Liver (tissue), 9 donors: Measurements from ENCODE around the gene RPS6KB2. TPM values are rescaled to one million over a fixed set of nuclear protein-coding genes. Genes with fewer than 3 reads are reported as not detected.

ENCODE experiments used
- DNase-seq: peaks from one replicate; pipeline ENCODE4 v3.0.0-alpha.2; 2017; ENCODE audit warnings: low spot score
- H3K27ac ChIP-seq, 2 donors: one replicate each; pipeline ENCODE4 v1.7.0; 2013; ENCODE audit warnings: inconsistent platforms in 2 of 2, low read length in 2 of 2, control low read depth in 1 of 2, low read depth in 1 of 2, mild to moderate bottlenecking in 1 of 2
- H3K27me3 ChIP-seq, 4 donors: one replicate each; pipeline versions ENCODE4 v1.6.1 to v1.7.0; 2013; ENCODE audit warnings: low read length in 3 of 4, inconsistent platforms in 1 of 4, mild to moderate bottlenecking in 1 of 4, moderate library complexity in 1 of 4; ENCODE audit not compliant: control insufficient read depth in 4 of 4, insufficient read depth in 4 of 4
- H3K36me3 ChIP-seq, 4 donors: one replicate each; pipeline versions ENCODE4 v1.6.1 to v1.7.0; 2013; ENCODE audit warnings: low read length in 3 of 4, mild to moderate bottlenecking in 3 of 4, low read depth in 1 of 4, moderate library complexity in 1 of 4; ENCODE audit not compliant: control insufficient read depth in 4 of 4, insufficient read depth in 3 of 4
- H3K4me1 ChIP-seq, 4 donors: one replicate each; pipeline versions ENCODE4 v1.6.1 to v1.7.0; 2013; ENCODE audit warnings: low read length in 3 of 4, mild to moderate bottlenecking in 3 of 4, moderate library complexity in 1 of 4; ENCODE audit not compliant: control insufficient read depth in 4 of 4, insufficient read depth in 4 of 4
- H3K4me3 ChIP-seq, 3 donors: one replicate each; pipeline versions ENCODE4 v1.6.1 to v1.7.0; 2013; ENCODE audit warnings: low read length in 3 of 3, control low read depth in 1 of 3, low read depth in 1 of 3, mild to moderate bottlenecking in 1 of 3
- H3K9ac ChIP-seq, 2 donors: one replicate each; pipeline ENCODE4 v1.7.0; 2013; ENCODE audit warnings: low read length in 2 of 2, mild to moderate bottlenecking in 2 of 2, moderate library complexity in 2 of 2, control low read depth in 1 of 2, low read depth in 1 of 2
- H3K9me3 ChIP-seq, 4 donors: one replicate each; pipeline versions ENCODE4 v1.6.1 to v1.7.0; 2013; ENCODE audit warnings: low read length in 3 of 4; ENCODE audit not compliant: control insufficient read depth in 4 of 4
- CTCF ChIP-seq: fragments of 150-350 bp; IDR thresholded peaks from 2 replicates; pipeline ENCODE4 v1.5.1; 2017; ENCODE audit warnings: improper control_type of control experiment, low read depth, low read length; ENCODE audit not compliant: missing input control
- EGR1 ChIP-seq, 2 donors: IDR thresholded peaks; 2 replicates each; pipeline ENCODE4 v1.6.1; 2016 to 2018; ENCODE audit warnings: antibody characterized with exemption in 2 of 2, low read depth in 2 of 2
- FOXA1 ChIP-seq: IDR thresholded peaks from 2 replicates; pipeline ENCODE4 v1.6.1; 2016; ENCODE audit warnings: antibody characterized with exemption
- FOXA2 ChIP-seq: IDR thresholded peaks from 2 replicates; pipeline ENCODE4 v1.6.1; 2016; ENCODE audit warnings: antibody characterized with exemption
- GABPA ChIP-seq, 2 donors: IDR thresholded peaks in 1 of 2; conservative IDR thresholded peaks in 1 of 2; 2 replicates each; pipeline ENCODE4 v1.6.1; 2016; ENCODE audit warnings: antibody characterized with exemption in 2 of 2, mild to moderate bottlenecking in 1 of 2, moderate library complexity in 1 of 2
- HNF4A ChIP-seq, 2 donors: conservative IDR thresholded peaks; 2 replicates each; pipeline ENCODE4 v1.6.1; 2016; ENCODE audit warnings: antibody characterized with exemption in 2 of 2, mild to moderate bottlenecking in 2 of 2
- HNF4G ChIP-seq: IDR thresholded peaks from 2 replicates; pipeline ENCODE4 v1.6.1; 2016; ENCODE audit warnings: antibody characterized with exemption
- JUND ChIP-seq, 2 donors: IDR thresholded peaks; 2 replicates each; pipeline ENCODE4 v1.6.1; 2016; ENCODE audit warnings: antibody characterized with exemption in 2 of 2
- MAX ChIP-seq: IDR thresholded peaks from 2 replicates; pipeline ENCODE4 v1.6.1; 2016; ENCODE audit warnings: antibody characterized with exemption
- NR2F2 ChIP-seq: IDR thresholded peaks from 2 replicates; pipeline ENCODE4 v1.6.1; 2016; ENCODE audit warnings: antibody characterized with exemption
- RAD21 ChIP-seq, 2 donors: IDR thresholded peaks; 2 replicates each; pipeline ENCODE4 v1.6.1; 2016; ENCODE audit warnings: antibody characterized with exemption in 2 of 2, mild to moderate bottlenecking in 2 of 2
- RXRA ChIP-seq, 2 donors: IDR thresholded peaks; 2 replicates each; pipeline ENCODE4 v1.6.1; 2017 to 2018; ENCODE audit warnings: antibody characterized with exemption in 2 of 2, mild to moderate bottlenecking in 1 of 2
- SP1 ChIP-seq: IDR thresholded peaks from 2 replicates; pipeline ENCODE4 v1.6.1; 2018; ENCODE audit warnings: antibody characterized with exemption, mild to moderate bottlenecking
- TAF1 ChIP-seq: conservative IDR thresholded peaks from 2 replicates; pipeline ENCODE4 v1.6.1; 2016; ENCODE audit warnings: antibody characterized with exemption, mild to moderate bottlenecking
- YY1 ChIP-seq: IDR thresholded peaks from 2 replicates; pipeline ENCODE4 v1.6.1; 2016; ENCODE audit warnings: antibody characterized with exemption, mild to moderate bottlenecking
- ZBTB33 ChIP-seq: IDR thresholded peaks from 2 replicates; pipeline ENCODE4 v1.6.1; 2016; ENCODE audit warnings: antibody characterized with exemption
- WGBS: extraction: QIAGEN DNeasy Blood & Tissue Kit; methylation state at CpG from one replicate; pipeline ENCODE4 v1.1.7; 2013; 5-methylcytosine and 5-hydroxymethylcytosine counted together
- polyA plus RNA-seq, 2 donors: library from polyadenylated mRNA; stranded (reverse) in 1 of 2; unstranded in 1 of 2; fragments of 200-250 nt in 1 of 2; fragments of >200 nt in 1 of 2; fragmentation: Nextera tagmentation in 1 of 2; extraction: Ambion mirVana in 1 of 2; gene quantifications; one replicate each; pipeline versions ENCODE4 v1.2.1 to v1.2.3, GENCODE V29; 2013 to 2015
- total RNA-seq, 2 donors: library from RNA; depleted of rRNA; stranded (reverse); fragments of >200 nt; gene quantifications; one replicate each; pipeline ENCODE4 v1.2.3, GENCODE V29; 2014
- TF ChIP-seq, protein P1 (sequence below): IDR thresholded peaks from 2 replicates; pipeline ENCODE4 v1.6.1; 2016; ENCODE audit warnings: antibody characterized with exemption
- TF ChIP-seq, protein P2 (sequence below): IDR thresholded peaks from 2 replicates; pipeline ENCODE4 v1.6.1; 2016; ENCODE audit warnings: antibody characterized with exemption, mild to moderate bottlenecking
- donor health status: healthy.
- donor health status: healthy.
- donor health status: healthy.
- donor health status: healthy.
- donor health status: healthy.

The RPS6KB2 gene
- total and polyA plus RNA-seq, 4 donors = 31.5 to 49.6 (median 37.7) TPM

GRCh38 chr11:67396259-67396581 lies 32.1 kb upstream of the RPS6KB2 start (continued):
- no peak for TF ChIP-seq ZBTB33
- TF ChIP-seq, protein P1, sequence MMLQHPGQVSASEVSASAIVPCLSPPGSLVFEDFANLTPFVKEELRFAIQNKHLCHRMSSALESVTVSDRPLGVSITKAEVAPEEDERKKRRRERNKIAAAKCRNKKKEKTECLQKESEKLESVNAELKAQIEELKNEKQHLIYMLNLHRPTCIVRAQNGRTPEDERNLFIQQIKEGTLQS = no peak

DNA sequence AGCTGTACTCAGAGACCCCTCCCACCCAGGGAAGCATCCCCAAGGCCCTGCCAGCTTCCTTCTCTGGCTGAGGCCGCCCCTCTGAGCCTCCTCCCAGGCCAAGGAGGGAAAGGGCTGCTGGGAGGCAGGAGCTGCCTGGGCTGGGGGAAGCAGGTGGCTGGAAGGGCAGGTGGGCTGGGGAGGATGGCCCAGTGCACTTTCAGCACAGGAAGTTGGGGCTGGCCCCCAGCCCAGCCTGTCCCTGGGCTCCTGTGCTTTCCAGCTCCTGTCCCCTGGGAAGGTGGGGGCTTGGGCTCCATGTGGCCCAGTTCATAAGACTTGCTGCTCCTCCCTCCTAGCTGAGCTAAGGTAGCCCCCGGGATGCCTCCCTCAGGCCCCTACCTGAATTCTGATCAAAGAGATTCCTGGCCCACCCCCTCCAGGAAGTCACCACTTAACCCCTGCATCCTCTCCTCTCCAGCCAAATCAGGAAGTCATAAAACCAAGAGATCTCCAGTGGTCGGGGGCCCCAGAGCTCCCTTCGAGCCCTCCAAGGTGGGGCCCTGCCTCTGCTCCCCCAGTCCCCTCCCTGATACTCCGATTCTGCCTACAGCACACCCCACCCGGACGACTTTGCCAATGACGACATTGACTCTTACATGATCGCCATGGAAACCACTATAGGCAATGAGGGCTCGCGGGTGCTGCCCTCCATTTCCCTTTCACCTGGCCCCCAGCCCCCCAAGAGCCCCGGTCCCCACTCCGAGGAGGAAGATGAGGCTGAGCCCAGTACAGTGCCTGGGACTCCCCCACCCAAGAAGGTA lies 31.5 kb upstream of the RPS6KB2 start:
- WGBS = 65% methylated on average over 13 of the region's 13 CpGs
- Histone ChIP-seq H3K27ac (no peak overlapping the region), H3K9me3 (no peaks in the 10 kb centered on the region), H3K36me3 (peaks cover 20 to 36% (median 22%) of the 10 kb centered on the region in 4 donors), H3K4me3 (no peak overlapping the region), H3K27me3 (no peaks in the 10 kb centered on the region), H3K9ac (no peak overlapping the region), H3K4me1 (peaks cover 5 to 36% (median 20%) of the 10 kb centered on the region in 4 donors)
- TF ChIP-seq RXRA (IDR thresholded peaks at IDR 0.05) (no peak), JUND (IDR thresholded peaks at IDR 0.05) (no peak), EGR1 (IDR thresholded peaks at IDR 0.05; ENCODE audit: low read depth in 2 of 2) (no peak), SP1 (no peak), TAF1 (no peak), GABPA (IDR thresholded peaks at IDR 0.05 in 1 of 2, conservative IDR thresholded peaks at IDR 0.05 in 1 of 2) (no peak)
- no peak for DNase-seq

DNA sequence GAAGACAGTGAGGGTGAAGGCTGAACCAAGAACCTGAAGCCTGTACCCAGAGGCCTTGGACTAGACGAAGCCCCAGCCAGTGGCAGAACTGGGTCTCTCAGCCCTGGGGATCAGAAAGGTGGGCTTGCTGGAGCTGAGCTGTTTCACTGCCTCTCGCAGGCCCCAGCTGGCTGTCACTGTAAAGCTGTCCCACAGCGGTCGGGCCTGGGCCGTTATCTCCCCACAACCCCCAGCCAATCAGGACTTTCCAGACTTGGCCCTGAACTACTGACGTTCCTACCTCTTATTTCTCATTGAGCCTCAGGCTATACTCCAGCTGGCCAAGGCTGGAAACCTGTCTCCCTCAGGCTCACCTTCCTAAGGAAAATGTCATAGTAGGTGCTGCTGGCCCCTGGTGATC lies 30.8 kb upstream of the RPS6KB2 start:
- Histone ChIP-seq H3K4me1 (peaks cover 8 to 37% (median 21%) of the 10 kb centered on the region in 4 donors), H3K27me3 (no peaks in the 10 kb centered on the region), H3K9ac (no peak overlapping the region), H3K9me3 (no peaks in the 10 kb centered on the region), H3K4me3 (no peak overlapping the region), H3K36me3 (peaks cover 20 to 36% (median 22%) of the 10 kb centered on the region in 4 donors), H3K27ac (no peak overlapping the region)
- no peak for TF ChIP-seq RAD21 (IDR thresholded peaks at IDR 0.05)
- no peak for TF ChIP-seq MAX
- no peak for TF ChIP-seq YY1
- TF ChIP-seq FOXA2 = no peak
- TF ChIP-seq EGR1 (IDR thresholded peaks at IDR 0.05; ENCODE audit: low read depth in 2 of 2) = no peak
- no peak for TF ChIP-seq HNF4G
- TF ChIP-seq NR2F2 = no peak
- TF ChIP-seq GABPA (IDR thresholded peaks at IDR 0.05 in 1 of 2, conservative IDR thresholded peaks at IDR 0.05 in 1 of 2) = no peak
- TF ChIP-seq ZBTB33 = no peak
- TF ChIP-seq, protein P2, sequence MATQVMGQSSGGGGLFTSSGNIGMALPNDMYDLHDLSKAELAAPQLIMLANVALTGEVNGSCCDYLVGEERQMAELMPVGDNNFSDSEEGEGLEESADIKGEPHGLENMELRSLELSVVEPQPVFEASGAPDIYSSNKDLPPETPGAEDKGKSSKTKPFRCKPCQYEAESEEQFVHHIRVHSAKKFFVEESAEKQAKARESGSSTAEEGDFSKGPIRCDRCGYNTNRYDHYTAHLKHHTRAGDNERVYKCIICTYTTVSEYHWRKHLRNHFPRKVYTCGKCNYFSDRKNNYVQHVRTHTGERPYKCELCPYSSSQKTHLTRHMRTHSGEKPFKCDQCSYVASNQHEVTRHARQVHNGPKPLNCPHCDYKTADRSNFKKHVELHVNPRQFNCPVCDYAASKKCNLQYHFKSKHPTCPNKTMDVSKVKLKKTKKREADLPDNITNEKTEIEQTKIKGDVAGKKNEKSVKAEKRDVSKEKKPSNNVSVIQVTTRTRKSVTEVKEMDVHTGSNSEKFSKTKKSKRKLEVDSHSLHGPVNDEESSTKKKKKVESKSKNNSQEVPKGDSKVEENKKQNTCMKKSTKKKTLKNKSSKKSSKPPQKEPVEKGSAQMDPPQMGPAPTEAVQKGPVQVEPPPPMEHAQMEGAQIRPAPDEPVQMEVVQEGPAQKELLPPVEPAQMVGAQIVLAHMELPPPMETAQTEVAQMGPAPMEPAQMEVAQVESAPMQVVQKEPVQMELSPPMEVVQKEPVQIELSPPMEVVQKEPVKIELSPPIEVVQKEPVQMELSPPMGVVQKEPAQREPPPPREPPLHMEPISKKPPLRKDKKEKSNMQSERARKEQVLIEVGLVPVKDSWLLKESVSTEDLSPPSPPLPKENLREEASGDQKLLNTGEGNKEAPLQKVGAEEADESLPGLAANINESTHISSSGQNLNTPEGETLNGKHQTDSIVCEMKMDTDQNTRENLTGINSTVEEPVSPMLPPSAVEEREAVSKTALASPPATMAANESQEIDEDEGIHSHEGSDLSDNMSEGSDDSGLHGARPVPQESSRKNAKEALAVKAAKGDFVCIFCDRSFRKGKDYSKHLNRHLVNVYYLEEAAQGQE = no peak
- no peak for TF ChIP-seq JUND (IDR thresholded peaks at IDR 0.05)
- TF ChIP-seq SP1 = no peak
- TF ChIP-seq TAF1 = no peak
- no peak for TF ChIP-seq RXRA (IDR thresholded peaks at IDR 0.05)
- no peak for TF ChIP-seq HNF4A (conservative IDR thresholded peaks at IDR 0.05)
- no peak for TF ChIP-seq CTCF
- no peak for TF ChIP-seq FOXA1
- TF ChIP-seq, protein P1 = no peak
- 89% methylated on average over 6 of the region's 6 CpGs for WGBS
- DNase-seq = no peak
